PC-3 (cell line): ENCODE data around the gene AVEN. TPM values are rescaled to one million over a fixed set of nuclear protein-coding genes. Genes with fewer than 3 reads are reported as not detected.
A peak's percentile ranks its signal among the peaks of the same experiment; 100 is the strongest.

ENCODE experiments used
- ATAC-seq: fragments of 200-7000 bp; cut with Tn5 transposase; 2 replicates; pipeline ENCODE4 v1.9.1; 2020; ENCODE audit warnings: mild to moderate bottlenecking, moderate library complexity
- BruUV-seq: library from RNA; stranded (reverse); fragments of 400-500 nt; replicated peaks from 2 replicates; lab custom pipeline; 2021; lab: Mats Ljungman, UMichigan
- CTCF ChIA-PET: fragments of 300-600 bp; sonication (Branson Sonifier 250); formaldehyde crosslinking; loops from one replicate; lab custom pipeline; 2022; ENCODE audit warnings: antibody characterized with exemption; lab: Charles Lee
- POLR2A ChIA-PET: fragments of 300-600 bp; sonication (Branson Sonifier 250); formaldehyde crosslinking; loops from one replicate; lab custom pipeline; 2022; ENCODE audit warnings: antibody characterized with exemption; ENCODE audit not compliant: unreplicated experiment; lab: Charles Lee
- DNase-seq: peaks from one replicate; pipeline ENCODE4 v3.0.0-alpha.2; 2015
- H2AFZ ChIP-seq: fragments of 300-600 bp; sonication (generic); 2 replicates; pipeline ENCODE4 v1.6.0; 2016; ENCODE audit warnings: antibody characterized with exemption, low read length
- H3F3A ChIP-seq: fragments of 300-600 bp; sonication (generic); one replicate; pipeline ENCODE4 v1.6.0; 2017; ENCODE audit warnings: antibody characterized with exemption, low read length, control low read depth, mild to moderate bottlenecking; ENCODE audit not compliant: unreplicated experiment
- H3K27ac ChIP-seq: fragments of 300-600 bp; sonication (generic); 2 replicates; pipeline ENCODE4 v1.5.1; 2016; ENCODE audit warnings: mild to moderate bottlenecking, low read length
- H3K27me3 ChIP-seq: fragments of 300-600 bp; sonication (generic); 2 replicates; pipeline ENCODE4 v1.6.1; 2016; ENCODE audit warnings: low read length, mixed read lengths
- H3K36me3 ChIP-seq: fragments of 300-600 bp; sonication (generic); 2 replicates; pipeline ENCODE4 v1.6.1; 2016; ENCODE audit warnings: low read depth, mixed run types, low read length, mixed read lengths
- H3K4me1 ChIP-seq: fragments of 300-600 bp; sonication (generic); 2 replicates; pipeline ENCODE4 v1.5.1; 2016; ENCODE audit warnings: low read length; ENCODE audit not compliant: insufficient read depth
- H3K4me2 ChIP-seq: fragments of 300-600 bp; sonication (generic); 2 replicates; pipeline ENCODE4 v1.6.0; 2016; ENCODE audit warnings: low read length
- H3K4me3 ChIP-seq: fragments of 300-600 bp; sonication (generic); 2 replicates; pipeline ENCODE4 v1.5.1; 2016; ENCODE audit warnings: mild to moderate bottlenecking, low read length, mixed read lengths
- H3K79me2 ChIP-seq: fragments of 300-600 bp; sonication (generic); 2 replicates; pipeline ENCODE4 v1.6.1; 2017; ENCODE audit warnings: low read length, mixed read lengths
- H3K9ac ChIP-seq: fragments of 300-600 bp; sonication (generic); 2 replicates; pipeline ENCODE4 v1.6.0; 2016; ENCODE audit warnings: mild to moderate bottlenecking, low read length
- H3K9me2 ChIP-seq: fragments of 300-600 bp; sonication (generic); replicated peaks from 2 replicates; pipeline ENCODE4 v1.6.1; 2016; ENCODE audit warnings: mixed run types, low read length, mixed read lengths
- H3K9me3 ChIP-seq: fragments of 300-600 bp; sonication (generic); 2 replicates; pipeline ENCODE4 v1.6.1; 2016; ENCODE audit warnings: low read length, mixed read lengths
- H4K20me1 ChIP-seq: fragments of 300-600 bp; sonication (generic); 2 replicates; pipeline ENCODE4 v1.6.1; 2016; ENCODE audit warnings: low read length, mixed read lengths
- EZH2 ChIP-seq: fragments of 300-600 bp; sonication (generic); IDR thresholded peaks from one replicate; pipeline ENCODE4 v1.6.1; 2017; ENCODE audit warnings: antibody characterized with exemption, mild to moderate bottlenecking, low read length; ENCODE audit not compliant: unreplicated experiment
- EZH2phosphoT487 ChIP-seq: fragments of 300-600 bp; sonication (generic); IDR thresholded peaks from 2 replicates; pipeline ENCODE4 v1.6.1; 2018; ENCODE audit warnings: mild to moderate bottlenecking, antibody characterized with exemption, low read length, borderline replicate concordance
- intact Hi-C: fragments of 100-400 bp; cut with micrococcal nuclease; formaldehyde crosslinking; loops from 2 replicates; pipeline ENCODE4 v1.9.0; 2023
- total RNA-seq: library from RNA; depleted of rRNA; stranded (reverse); fragments of >200 nt; gene quantifications from 2 replicates; pipeline ENCODE4 v1.2.3, GENCODE V29; 2014
- TF ChIP-seq, protein P1 (sequence below): fragments of 300-600 bp; sonication (generic); conservative IDR thresholded peaks from 2 replicates; pipeline ENCODE4 v1.5.1; 2017; ENCODE audit warnings: antibody characterized with exemption, low read depth, mild to moderate bottlenecking, low read length

AVEN gene
- total RNA-seq, 1 experiment from 2014 or later: 10.5 TPM

DNA sequence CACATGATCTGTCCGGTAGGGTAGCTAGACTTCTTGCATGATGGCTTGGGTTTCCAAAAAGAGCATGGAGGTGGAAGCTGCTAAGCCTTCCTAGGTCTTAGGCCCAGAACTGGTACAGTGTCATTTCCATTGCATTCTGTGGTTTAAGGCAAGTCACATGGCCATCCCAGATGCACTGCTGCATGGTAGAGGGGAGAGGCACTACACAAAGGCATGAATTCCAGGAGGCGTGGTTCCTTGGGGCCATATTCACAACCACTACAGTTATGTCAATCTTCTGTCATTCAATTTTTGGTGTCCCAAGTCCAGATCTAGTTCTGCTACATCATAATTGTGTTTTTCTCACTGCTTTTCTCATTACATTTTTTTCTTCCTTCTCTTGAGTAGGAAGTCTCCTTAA lies 192.9 kb downstream of the AVEN start:
- intact Hi-C loops: no loop called here
- CTCF ChIA-PET: no interaction called here
- Histone ChIP-seq H3K9me2 (no peaks in the 10 kb centered on the region), H3K4me1 (peaks cover 14% of the 10 kb centered on the region), H3K9me3 (no peaks in the 10 kb centered on the region), H3K27ac (no peak overlapping the region), H3K79me2 (no peaks in the 10 kb centered on the region), H3F3A (no peaks in the 10 kb centered on the region), H3K36me3 (no peaks in the 10 kb centered on the region), H3K4me2 (no peak overlapping the region), H3K9ac (no peak overlapping the region), H2AFZ (no peak overlapping the region), H3K4me3 (no peak overlapping the region), H4K20me1 (no peaks in the 10 kb centered on the region), H3K27me3 (no peaks in the 10 kb centered on the region)
- POLR2A ChIA-PET: no interaction called here
- DNase-seq (no peak), ATAC-seq (no peak)
- TF ChIP-seq, protein P1, sequence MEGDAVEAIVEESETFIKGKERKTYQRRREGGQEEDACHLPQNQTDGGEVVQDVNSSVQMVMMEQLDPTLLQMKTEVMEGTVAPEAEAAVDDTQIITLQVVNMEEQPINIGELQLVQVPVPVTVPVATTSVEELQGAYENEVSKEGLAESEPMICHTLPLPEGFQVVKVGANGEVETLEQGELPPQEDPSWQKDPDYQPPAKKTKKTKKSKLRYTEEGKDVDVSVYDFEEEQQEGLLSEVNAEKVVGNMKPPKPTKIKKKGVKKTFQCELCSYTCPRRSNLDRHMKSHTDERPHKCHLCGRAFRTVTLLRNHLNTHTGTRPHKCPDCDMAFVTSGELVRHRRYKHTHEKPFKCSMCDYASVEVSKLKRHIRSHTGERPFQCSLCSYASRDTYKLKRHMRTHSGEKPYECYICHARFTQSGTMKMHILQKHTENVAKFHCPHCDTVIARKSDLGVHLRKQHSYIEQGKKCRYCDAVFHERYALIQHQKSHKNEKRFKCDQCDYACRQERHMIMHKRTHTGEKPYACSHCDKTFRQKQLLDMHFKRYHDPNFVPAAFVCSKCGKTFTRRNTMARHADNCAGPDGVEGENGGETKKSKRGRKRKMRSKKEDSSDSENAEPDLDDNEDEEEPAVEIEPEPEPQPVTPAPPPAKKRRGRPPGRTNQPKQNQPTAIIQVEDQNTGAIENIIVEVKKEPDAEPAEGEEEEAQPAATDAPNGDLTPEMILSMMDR: no peak
- TF ChIP-seq EZH2: no peak
- no TSS peak for BruUV-seq

DNA sequence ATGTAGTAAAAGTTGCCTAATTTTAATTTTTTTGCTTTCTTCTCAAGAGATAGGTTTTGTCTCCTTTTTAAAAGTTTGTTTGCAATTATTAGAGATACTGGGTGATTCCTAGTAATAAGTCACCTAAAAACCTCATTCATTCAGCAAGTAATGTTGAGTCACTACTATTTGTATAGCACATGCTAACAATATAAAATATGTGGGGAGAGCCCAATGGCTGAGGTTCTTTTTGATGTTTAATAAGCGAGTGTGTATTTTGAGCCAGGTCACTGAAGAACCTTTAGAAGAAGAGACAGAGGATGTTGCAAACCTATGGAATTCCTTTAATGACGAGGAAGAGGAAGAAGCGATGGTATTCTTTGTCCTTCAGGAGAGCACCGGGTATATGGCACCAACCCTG lies 194.4 kb downstream of the AVEN start:
- no peak overlapping the region for H3K4me3 ChIP-seq
- H3K4me1 ChIP-seq: peaks cover 14% of the 10 kb centered on the region
- intact Hi-C loops: no loop called here
- no peak overlapping the region for H3K9ac ChIP-seq
- ChIA-PET POLR2A (no interaction called here), CTCF (no interaction called here)
- H4K20me1 ChIP-seq: no peaks in the 10 kb centered on the region
- no peaks in the 10 kb centered on the region for H3K27me3 ChIP-seq
- no peak overlapping the region for H2AFZ ChIP-seq
- H3K27ac ChIP-seq: no peak overlapping the region
- H3K9me2 ChIP-seq: 0 out of 2 replicates have a peak, but pooled peaks cover 4% of the 10 kb centered on the region
- BruUV-seq: no TSS peak
- H3K9me3 ChIP-seq: no peaks in the 10 kb centered on the region
- TF ChIP-seq, protein P1: no peak
- TF ChIP-seq EZH2phosphoT487 (no peak), EZH2 (no peak)
- no peaks in the 10 kb centered on the region for H3F3A ChIP-seq
- DNase-seq (peak; percentile 80), ATAC-seq (peak; percentile 88)
- H3K36me3 ChIP-seq: no peaks in the 10 kb centered on the region
- no peaks in the 10 kb centered on the region for H3K79me2 ChIP-seq
- H3K4me2 ChIP-seq: peak overlapping the region; percentile 48; the same call in 1 of the 2 replicates

DNA sequence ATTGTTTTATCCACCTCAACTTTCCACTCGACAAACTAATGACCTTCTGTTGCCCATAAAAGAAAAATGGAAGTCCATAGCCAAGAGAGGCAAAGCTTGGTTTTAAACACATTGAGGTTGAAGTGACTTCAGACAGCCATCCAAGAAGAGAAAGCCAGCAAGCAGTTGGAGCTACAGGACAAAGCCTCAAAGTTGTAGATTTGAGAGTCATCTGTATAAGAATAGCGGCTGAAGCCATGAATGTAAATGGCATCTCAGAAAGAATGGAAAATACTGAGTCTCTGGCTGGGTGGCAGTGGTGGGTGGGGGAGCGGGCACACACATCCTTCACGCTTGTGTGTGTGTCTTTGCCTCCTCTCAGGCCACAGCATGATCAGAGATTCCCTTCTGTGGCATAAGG lies 194.8 kb downstream of the AVEN start:
- Histone ChIP-seq H2AFZ (no peak overlapping the region), H3K36me3 (no peaks in the 10 kb centered on the region), H3K4me2 (peak overlapping the region; percentile 48; the same call in 1 of the 2 replicates), H3K9me2 (0 out of 2 replicates have a peak, but pooled peaks cover 5% of the 10 kb centered on the region), H3K9ac (no peak overlapping the region), H3F3A (no peaks in the 10 kb centered on the region), H3K27ac (no peak overlapping the region), H3K4me3 (no peak overlapping the region), H3K9me3 (no peaks in the 10 kb centered on the region), H4K20me1 (no peaks in the 10 kb centered on the region), H3K79me2 (no peaks in the 10 kb centered on the region), H3K4me1 (peaks cover 14% of the 10 kb centered on the region), H3K27me3 (no peaks in the 10 kb centered on the region)
- POLR2A ChIA-PET: no interaction called here
- ATAC-seq (peak; percentile 21), DNase-seq (no peak)
- CTCF ChIA-PET: no interaction called here
- intact Hi-C loops: no loop called here
- TF ChIP-seq, protein P1: no peak
- TF ChIP-seq EZH2 (no peak), EZH2phosphoT487 (no peak)
- no TSS peak for BruUV-seq
